Endodermal cell (in vitro differentiated cells): ENCODE data around the gene FCN1. TPM values are rescaled to one million over a fixed set of nuclear protein-coding genes. Genes with fewer than 3 reads are reported as not detected.
A peak's percentile ranks its signal among the peaks of the same experiment; 100 is the strongest.

Source experiments
- DNase-seq: peaks from one replicate; pipeline ENCODE4 v3.0.0-alpha.2; 2017
- H3K27ac ChIP-seq: 2 replicates; pipeline ENCODE4 v1.5.1; 2013; ENCODE audit warnings: mild to moderate bottlenecking, low read depth, low read length, moderate library complexity
- H3K27me3 ChIP-seq: 2 replicates; pipeline ENCODE4 v1.6.1; 2013; ENCODE audit warnings: mild to moderate bottlenecking, low read length, moderate library complexity; ENCODE audit not compliant: insufficient read depth, control insufficient read depth, poor library complexity, severe bottlenecking
- H3K36me3 ChIP-seq: 2 replicates; pipeline ENCODE4 v1.7.0; 2013; ENCODE audit warnings: mild to moderate bottlenecking, low read length, moderate library complexity; ENCODE audit not compliant: control insufficient read depth, insufficient read depth
- H3K4me1 ChIP-seq: one replicate; pipeline ENCODE4 v1.7.0; 2013; ENCODE audit warnings: low read length; ENCODE audit not compliant: control insufficient read depth, insufficient read depth
- H3K4me3 ChIP-seq: 2 replicates; pipeline ENCODE4 v1.5.1; 2013; ENCODE audit warnings: mild to moderate bottlenecking, low read length, moderate library complexity
- H3K9ac ChIP-seq: 2 replicates; pipeline ENCODE4 v1.6.1; 2013; ENCODE audit warnings: mild to moderate bottlenecking, low read length, moderate library complexity; ENCODE audit not compliant: poor library complexity, severe bottlenecking; ENCODE audit errors: extremely low read depth
- H3K9me3 ChIP-seq: 2 replicates; pipeline ENCODE4 v1.6.1; 2013; ENCODE audit warnings: mild to moderate bottlenecking, low read length, moderate library complexity; ENCODE audit not compliant: control insufficient read depth
- H3K27ac Mint-ChIP-seq: 2 replicates; pipeline ENCODE4 v1.8.0; 2020; ENCODE audit warnings: mixed read lengths
- H3K27me3 Mint-ChIP-seq: 2 replicates; pipeline ENCODE4 v1.8.0; 2021; ENCODE audit warnings: mild to moderate bottlenecking, mixed read lengths; ENCODE audit not compliant: insufficient read depth
- H3K36me3 Mint-ChIP-seq: 2 replicates; pipeline ENCODE4 v1.8.0; 2020; ENCODE audit warnings: low read depth, mixed read lengths
- H3K4me1 Mint-ChIP-seq: 2 replicates; pipeline ENCODE4 v1.8.0; 2020; ENCODE audit warnings: mixed read lengths
- H3K4me3 Mint-ChIP-seq: 2 replicates; pipeline ENCODE4 v1.8.0; 2020; ENCODE audit warnings: mild to moderate bottlenecking, moderate library complexity, mixed read lengths
- H3K9me3 Mint-ChIP-seq: 2 replicates; pipeline ENCODE4 v1.8.0; 2020; ENCODE audit warnings: mild to moderate bottlenecking, mixed read lengths
- WGBS, 2 experiments: methylation state at CpG; one replicate each; pipeline versions ENCODE4 v1.1.5 to v1.1.7; 2013; ENCODE audit warnings: missing lambda C conversion rate in 2 of 2, mixed read lengths in 1 of 2; ENCODE audit not compliant: insufficient coverage in 1 of 2, insufficient read length in 1 of 2; 5-methylcytosine and 5-hydroxymethylcytosine counted together
- total RNA-seq, 2 donors: library from RNA; stranded (reverse); fragmentation: NEBNext Ultra II Directional in 1 of 2; extraction: Animal tissue kit (Norgen Biotek cat#: 25700) in 1 of 2; gene quantifications; 2 replicates in 1 of 2; 3 replicates in 1 of 2; pipeline ENCODE4 v1.2.1, GENCODE V29; 2021
- TF ChIP-seq, protein P1 (sequence below): fragments of 200-600 bp; sonication (generic); conservative IDR thresholded peaks from 2 replicates; pipeline ENCODE4 v1.5.0; 2021; ENCODE audit warnings: antibody characterized with exemption, mild to moderate bottlenecking

Gene FCN1
- total RNA-seq, 2 donors from 2014 or later = not detected

- Histone ChIP-seq H3K36me3 (no peaks in the 10 kb centered on the region), H3K9me3 (no peaks in the 10 kb centered on the region), H3K4me1 (no peaks in the 10 kb centered on the region), H3K4me3 (no peak overlapping the region), H3K9ac (no peak overlapping the region), H3K27ac (no peak overlapping the region), H3K27me3 (no peaks in the 10 kb centered on the region)
- no peaks in the 10 kb centered on the region for H3K4me1 Mint-ChIP-seq
- TF ChIP-seq, protein P1, sequence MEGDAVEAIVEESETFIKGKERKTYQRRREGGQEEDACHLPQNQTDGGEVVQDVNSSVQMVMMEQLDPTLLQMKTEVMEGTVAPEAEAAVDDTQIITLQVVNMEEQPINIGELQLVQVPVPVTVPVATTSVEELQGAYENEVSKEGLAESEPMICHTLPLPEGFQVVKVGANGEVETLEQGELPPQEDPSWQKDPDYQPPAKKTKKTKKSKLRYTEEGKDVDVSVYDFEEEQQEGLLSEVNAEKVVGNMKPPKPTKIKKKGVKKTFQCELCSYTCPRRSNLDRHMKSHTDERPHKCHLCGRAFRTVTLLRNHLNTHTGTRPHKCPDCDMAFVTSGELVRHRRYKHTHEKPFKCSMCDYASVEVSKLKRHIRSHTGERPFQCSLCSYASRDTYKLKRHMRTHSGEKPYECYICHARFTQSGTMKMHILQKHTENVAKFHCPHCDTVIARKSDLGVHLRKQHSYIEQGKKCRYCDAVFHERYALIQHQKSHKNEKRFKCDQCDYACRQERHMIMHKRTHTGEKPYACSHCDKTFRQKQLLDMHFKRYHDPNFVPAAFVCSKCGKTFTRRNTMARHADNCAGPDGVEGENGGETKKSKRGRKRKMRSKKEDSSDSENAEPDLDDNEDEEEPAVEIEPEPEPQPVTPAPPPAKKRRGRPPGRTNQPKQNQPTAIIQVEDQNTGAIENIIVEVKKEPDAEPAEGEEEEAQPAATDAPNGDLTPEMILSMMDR = no peak
- WGBS, 2 experiments = 92 to 93% methylated on average over 11 to 19 of the region's 19 CpGs
- H3K36me3 Mint-ChIP-seq = no peaks in the 10 kb centered on the region
- H3K4me3 Mint-ChIP-seq = no peak overlapping the region
- no peaks in the 10 kb centered on the region for H3K9me3 Mint-ChIP-seq
- no peak overlapping the region for H3K27ac Mint-ChIP-seq
- no peaks in the 10 kb centered on the region for H3K27me3 Mint-ChIP-seq
- DNase-seq = peak; percentile 15
Observed at GRCh38 chr9:134963546-134963945, 45.8 kb upstream of the FCN1 start.

GRCh38 chr9:134962973-134963364 is 45.3 kb upstream of the FCN1 start:
- no peak overlapping the region for H3K9ac ChIP-seq
- WGBS, 2 experiments = 93 to 99% methylated on average over 17 to 19 of the region's 19 CpGs
- H3K27me3 ChIP-seq = no peaks in the 10 kb centered on the region
- Mint-ChIP-seq H3K4me3 (no peak overlapping the region), H3K9me3 (no peaks in the 10 kb centered on the region), H3K4me1 (no peaks in the 10 kb centered on the region), H3K36me3 (no peaks in the 10 kb centered on the region), H3K27me3 (no peaks in the 10 kb centered on the region), H3K27ac (peak overlapping the region; percentile 1)
- no peak overlapping the region for H3K4me3 ChIP-seq
- no peaks in the 10 kb centered on the region for H3K9me3 ChIP-seq
- no peak overlapping the region for H3K27ac ChIP-seq
- no peaks in the 10 kb centered on the region for H3K36me3 ChIP-seq
- peak; percentile 35 for DNase-seq
- no peaks in the 10 kb centered on the region for H3K4me1 ChIP-seq
- TF ChIP-seq, protein P1 = no peak

GRCh38 chr9:134962065-134962972 is 44.6 kb upstream of the FCN1 start:
- peak; percentile 28 for DNase-seq
- H3K4me3 Mint-ChIP-seq = no peak overlapping the region
- Histone ChIP-seq H3K9me3 (no peaks in the 10 kb centered on the region), H3K27me3 (no peaks in the 10 kb centered on the region), H3K4me3 (no peak overlapping the region), H3K9ac (no peak overlapping the region), H3K36me3 (no peaks in the 10 kb centered on the region), H3K4me1 (no peaks in the 10 kb centered on the region), H3K27ac (no peak overlapping the region)
- TF ChIP-seq, protein P1 = peak; percentile 34
- H3K9me3 Mint-ChIP-seq = no peaks in the 10 kb centered on the region
- no peaks in the 10 kb centered on the region for H3K4me1 Mint-ChIP-seq
- no peaks in the 10 kb centered on the region for H3K27me3 Mint-ChIP-seq
- peak overlapping the region; percentile 1 for H3K27ac Mint-ChIP-seq
- no peaks in the 10 kb centered on the region for H3K36me3 Mint-ChIP-seq
- 91% methylated on average over 15 to 16 of the region's 16 CpGs for WGBS, 2 experiments
